Peyer's patch (tissue), 4 donors: ENCODE measurements around the gene UBE2E2. TPM values are rescaled to one million over a fixed set of nuclear protein-coding genes. Genes with fewer than 3 reads are reported as not detected.

Source experiments
- DNase-seq, 3 donors: peaks; one replicate each; pipeline ENCODE4 v3.0.0-alpha.2; 2017 to 2019
- H3K27ac ChIP-seq, 4 donors: fragments of 200-600 bp; sonication (generic); one replicate each; pipeline ENCODE4 v1.5.1; 2016 to 2019
- H3K27me3 ChIP-seq, 2 donors: fragments of 200-600 bp; sonication (generic); one replicate each; pipeline ENCODE4 v1.5.1; 2019
- H3K36me3 ChIP-seq, 3 donors: fragments of 200-600 bp; sonication (generic); one replicate each; pipeline ENCODE4 v1.5.1; 2016 to 2019
- H3K4me1 ChIP-seq, 4 donors: fragments of 200-600 bp; sonication (generic); one replicate each; pipeline ENCODE4 v1.5.1; 2016 to 2019
- H3K4me3 ChIP-seq, 4 donors: fragments of 200-600 bp; sonication (generic); 1 replicate in 3 of 4; 2 replicates in 1 of 4; pipeline ENCODE4 v1.5.1; 2016 to 2019; ENCODE audit warnings: mild to moderate bottlenecking in 1 of 4
- H3K9me3 ChIP-seq, 4 donors: fragments of 200-600 bp; sonication (generic); one replicate each; pipeline ENCODE4 v1.5.1; 2016 to 2019; ENCODE audit warnings: mild to moderate bottlenecking in 1 of 4
- POLR2A ChIP-seq, 2 donors: fragments of 450-650 bp; IDR thresholded peaks; one replicate each; pipeline ENCODE4 v1.5.1; 2017; ENCODE audit warnings: antibody characterized with exemption in 2 of 2, mild to moderate bottlenecking in 2 of 2, moderate library complexity in 2 of 2
- total RNA-seq, 4 donors: library from RNA; depleted of rRNA; stranded (reverse); fragments of >200 nt; gene quantifications; one replicate each; pipeline ENCODE4 v1.1.0, GENCODE V29; 2016
- TF ChIP-seq, protein P1 (sequence below), 6 experiments: fragments of 450-650 bp in 4 of 6; fragments of 200-600 bp in 2 of 6; sonication (generic) in 1 of 6; IDR thresholded peaks; one replicate each; pipeline ENCODE4 v1.5.1; 2017 to 2019; ENCODE audit warnings: antibody characterized with exemption in 6 of 6, mild to moderate bottlenecking in 3 of 6, moderate library complexity in 1 of 6

Gene UBE2E2
- total RNA-seq, 4 donors from 2014 or later: 0.70 to 37.1 (median 20.8) TPM

DNA sequence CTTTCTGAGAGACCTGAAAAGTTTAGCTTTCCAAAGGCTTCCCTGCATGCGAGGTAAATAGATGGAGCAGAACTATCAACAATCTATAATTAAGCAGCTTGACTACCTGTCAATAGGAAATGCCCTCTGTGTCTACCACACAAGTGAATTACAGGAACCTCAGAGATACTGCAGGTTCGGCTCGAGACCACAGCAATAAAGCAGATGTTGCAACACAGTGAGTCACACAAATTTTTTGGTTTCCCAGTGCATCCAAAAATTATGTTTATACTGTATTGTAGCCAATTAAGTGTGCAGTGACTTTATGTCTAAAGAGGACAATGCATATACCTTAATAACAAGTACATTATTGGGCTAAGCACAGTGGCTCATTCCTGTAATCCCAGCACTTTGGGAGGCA, 252.0 kb downstream of the UBE2E2 start:
- TF ChIP-seq POLR2A (IDR thresholded peaks at IDR 0.05): no peak
- TF ChIP-seq, protein P1, sequence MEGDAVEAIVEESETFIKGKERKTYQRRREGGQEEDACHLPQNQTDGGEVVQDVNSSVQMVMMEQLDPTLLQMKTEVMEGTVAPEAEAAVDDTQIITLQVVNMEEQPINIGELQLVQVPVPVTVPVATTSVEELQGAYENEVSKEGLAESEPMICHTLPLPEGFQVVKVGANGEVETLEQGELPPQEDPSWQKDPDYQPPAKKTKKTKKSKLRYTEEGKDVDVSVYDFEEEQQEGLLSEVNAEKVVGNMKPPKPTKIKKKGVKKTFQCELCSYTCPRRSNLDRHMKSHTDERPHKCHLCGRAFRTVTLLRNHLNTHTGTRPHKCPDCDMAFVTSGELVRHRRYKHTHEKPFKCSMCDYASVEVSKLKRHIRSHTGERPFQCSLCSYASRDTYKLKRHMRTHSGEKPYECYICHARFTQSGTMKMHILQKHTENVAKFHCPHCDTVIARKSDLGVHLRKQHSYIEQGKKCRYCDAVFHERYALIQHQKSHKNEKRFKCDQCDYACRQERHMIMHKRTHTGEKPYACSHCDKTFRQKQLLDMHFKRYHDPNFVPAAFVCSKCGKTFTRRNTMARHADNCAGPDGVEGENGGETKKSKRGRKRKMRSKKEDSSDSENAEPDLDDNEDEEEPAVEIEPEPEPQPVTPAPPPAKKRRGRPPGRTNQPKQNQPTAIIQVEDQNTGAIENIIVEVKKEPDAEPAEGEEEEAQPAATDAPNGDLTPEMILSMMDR (IDR thresholded peaks at IDR 0.05): no peak
- Histone ChIP-seq H3K4me1 (no peaks in the 10 kb centered on the region), H3K36me3 (no peaks in the 10 kb centered on the region), H3K4me3 (no peak overlapping the region), H3K9me3 (no peaks in the 10 kb centered on the region), H3K27ac (no peak overlapping the region), H3K27me3 (no peaks in the 10 kb centered on the region)
- DNase-seq: no peak

DNA sequence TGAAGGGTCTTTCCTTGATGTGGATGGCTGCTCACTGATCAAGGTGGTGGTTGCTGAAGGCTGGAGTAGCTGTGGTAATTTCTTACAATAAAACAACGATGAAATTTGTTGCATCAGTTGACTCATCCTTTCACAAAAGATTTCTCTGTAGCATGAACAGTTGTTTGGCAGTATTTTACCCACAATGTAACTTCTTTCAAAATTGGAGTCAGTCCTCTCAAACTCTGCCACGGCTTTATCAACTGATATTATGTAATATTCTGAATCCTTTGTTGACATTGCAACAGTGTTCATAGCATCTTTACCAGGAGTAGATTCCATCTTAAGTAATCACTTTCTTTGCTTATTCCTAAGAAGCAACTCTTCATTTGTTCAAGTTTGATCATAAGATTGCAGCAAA, 252.6 kb downstream of the UBE2E2 start:
- no peaks in the 10 kb centered on the region for H3K4me1 ChIP-seq
- H3K27ac ChIP-seq: no peak overlapping the region
- TF ChIP-seq, protein P1 (IDR thresholded peaks at IDR 0.05): no peak
- TF ChIP-seq POLR2A (IDR thresholded peaks at IDR 0.05): no peak
- no peaks in the 10 kb centered on the region for H3K36me3 ChIP-seq
- no peaks in the 10 kb centered on the region for H3K9me3 ChIP-seq
- no peak for DNase-seq
- H3K27me3 ChIP-seq: no peaks in the 10 kb centered on the region
- no peak overlapping the region for H3K4me3 ChIP-seq

DNA sequence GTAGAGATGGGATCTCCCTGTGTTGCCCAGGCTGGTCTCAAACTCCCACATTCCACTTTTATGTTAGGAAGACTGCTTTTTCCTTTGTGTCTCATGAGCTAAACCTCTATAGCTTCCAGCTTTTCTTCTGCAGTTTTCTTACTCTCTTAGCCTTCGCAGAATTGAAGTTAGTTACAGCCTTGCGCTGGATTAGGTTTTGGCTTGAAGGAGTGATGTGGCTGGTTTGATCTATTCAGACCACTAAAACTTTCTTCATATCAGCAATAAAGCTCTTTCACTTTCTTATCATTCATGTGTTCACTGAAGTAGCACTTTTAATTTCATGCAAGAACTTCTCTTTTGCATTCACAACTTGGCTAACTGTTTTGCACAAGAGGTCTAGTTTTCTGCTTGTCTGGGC, 254.6 kb downstream of the UBE2E2 start:
- no peaks in the 10 kb centered on the region for H3K9me3 ChIP-seq
- no peak overlapping the region for H3K27ac ChIP-seq
- no peak for TF ChIP-seq POLR2A (IDR thresholded peaks at IDR 0.05)
- H3K27me3 ChIP-seq: no peaks in the 10 kb centered on the region
- no peaks in the 10 kb centered on the region for H3K36me3 ChIP-seq
- H3K4me3 ChIP-seq: no peak overlapping the region
- no peak for DNase-seq
- no peaks in the 10 kb centered on the region for H3K4me1 ChIP-seq

DNA sequence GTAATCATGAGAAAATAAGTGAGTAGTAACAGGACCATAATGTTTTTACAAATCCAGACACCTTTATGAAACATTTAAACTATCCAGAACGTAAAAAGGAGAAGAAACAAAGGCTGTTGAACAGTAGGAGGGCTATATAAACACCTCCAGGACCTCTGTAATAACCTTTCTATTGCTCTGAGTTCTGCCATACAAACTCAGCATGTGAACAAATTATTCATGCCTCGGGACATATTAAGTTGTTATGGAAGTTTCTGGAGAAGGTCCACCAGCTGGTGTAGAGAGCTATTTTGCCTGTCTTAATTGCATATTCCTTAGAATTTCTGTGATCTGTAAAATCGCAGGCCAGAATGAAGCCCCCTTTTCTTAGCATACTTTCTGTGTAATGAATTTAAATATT, 256.3 kb downstream of the UBE2E2 start:
- H3K9me3 ChIP-seq: no peaks in the 10 kb centered on the region
- TF ChIP-seq, protein P1 (IDR thresholded peaks at IDR 0.05): no peak
- TF ChIP-seq POLR2A (IDR thresholded peaks at IDR 0.05): no peak
- no peaks in the 10 kb centered on the region for H3K27me3 ChIP-seq
- no peak overlapping the region for H3K27ac ChIP-seq
- H3K4me1 ChIP-seq: no peaks in the 10 kb centered on the region
- H3K36me3 ChIP-seq: no peaks in the 10 kb centered on the region
- H3K4me3 ChIP-seq: no peak overlapping the region
- no peak for DNase-seq

DNA sequence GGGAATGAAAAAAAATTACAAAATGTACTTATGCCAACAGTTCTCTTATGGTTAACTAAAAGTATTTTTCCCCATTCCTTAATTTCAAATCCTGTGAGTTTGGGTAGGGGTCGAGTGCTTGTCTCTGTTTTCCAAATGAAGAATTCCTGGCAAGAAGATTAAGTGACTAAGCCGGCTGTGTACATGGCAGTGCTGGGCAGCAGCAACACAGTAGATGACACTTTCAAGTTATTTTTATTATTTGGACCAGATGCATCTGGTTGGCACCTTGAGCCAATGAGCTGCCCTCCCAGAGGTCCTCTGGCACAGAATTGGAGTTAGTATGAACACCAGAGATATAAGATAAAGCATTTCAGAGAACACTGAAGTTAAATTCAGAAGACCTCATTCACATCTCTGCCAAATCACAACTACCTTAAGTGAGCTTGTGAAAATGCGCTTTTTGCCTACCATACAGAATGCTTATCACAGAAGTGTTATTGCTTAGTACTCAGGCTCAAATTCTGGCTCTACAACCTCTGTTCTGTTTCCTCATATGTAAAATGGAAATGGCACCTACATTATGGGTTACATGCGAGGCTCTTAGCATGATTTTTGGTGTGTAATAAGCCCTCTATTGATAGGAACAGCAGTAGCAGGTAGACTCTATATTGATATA, 256.9 kb downstream of the UBE2E2 start:
- Histone ChIP-seq H3K36me3 (no peaks in the 10 kb centered on the region), H3K4me1 (no peaks in the 10 kb centered on the region), H3K27ac (no peak overlapping the region), H3K9me3 (no peaks in the 10 kb centered on the region), H3K27me3 (no peaks in the 10 kb centered on the region), H3K4me3 (no peak overlapping the region)
- DNase-seq: no peak
- TF ChIP-seq POLR2A (IDR thresholded peaks at IDR 0.05): no peak
- TF ChIP-seq, protein P1 (IDR thresholded peaks at IDR 0.05): no peak

DNA sequence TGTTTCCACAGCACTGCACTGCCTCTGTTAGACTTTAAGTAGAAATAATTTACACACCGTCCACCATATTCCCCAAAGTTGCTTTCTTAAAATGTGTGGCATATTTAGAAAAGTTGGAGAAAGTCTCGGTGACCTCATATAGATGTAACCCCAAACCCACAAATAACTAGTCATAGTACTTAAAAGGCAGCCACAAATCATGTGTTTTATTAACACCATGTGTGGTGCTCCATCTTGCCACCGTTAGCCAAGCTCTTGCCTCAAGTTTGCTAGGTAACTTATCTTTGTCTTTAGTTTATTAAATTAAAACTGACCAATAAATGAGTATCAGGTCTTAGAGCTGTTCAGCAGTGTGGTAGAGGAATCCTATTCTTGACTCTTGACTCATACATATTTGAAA, 257.9 kb downstream of the UBE2E2 start:
- H3K27me3 ChIP-seq: no peaks in the 10 kb centered on the region
- H3K36me3 ChIP-seq: no peaks in the 10 kb centered on the region
- TF ChIP-seq, protein P1 (IDR thresholded peaks at IDR 0.05): no peak
- TF ChIP-seq POLR2A (IDR thresholded peaks at IDR 0.05): no peak
- DNase-seq: no peak
- no peaks in the 10 kb centered on the region for H3K9me3 ChIP-seq
- no peak overlapping the region for H3K27ac ChIP-seq
- H3K4me1 ChIP-seq: no peaks in the 10 kb centered on the region
- no peak overlapping the region for H3K4me3 ChIP-seq
